IMR-90 (cell line): ENCODE results near the gene MGST2. TPM values are rescaled to one million over a fixed set of nuclear protein-coding genes. Genes with fewer than 3 reads are reported as not detected.

Experiments used
- ATAC-seq: fragments of 200-7000 bp; cut with Tn5 transposase; 2 replicates; pipeline ENCODE4 v1.9.1; 2020; ENCODE audit warnings: low read depth, mild to moderate bottlenecking, moderate library complexity
- BruUV-seq: library from RNA; stranded (reverse); fragments of 400-500 nt; replicated peaks from 2 replicates; lab custom pipeline; 2021; lab: Mats Ljungman, UMichigan
- CTCF ChIA-PET: fragments of 300-600 bp; formaldehyde crosslinking; extraction: SDS; loops from one replicate; lab custom pipeline; 2021; ENCODE audit warnings: antibody characterized with exemption; lab: Yijun Ruan, JAX
- POLR2A ChIA-PET: fragments of 300-600 bp; sonication (Branson Sonifier 250); formaldehyde crosslinking; loops from one replicate; lab custom pipeline; 2022; ENCODE audit warnings: antibody characterized with exemption; ENCODE audit not compliant: unreplicated experiment; lab: Charles Lee
- DNase-seq: peaks from one replicate; pipeline ENCODE4 v3.0.0; 2013
- H2AFZ ChIP-seq: replicated peaks from 2 replicates; pipeline ENCODE3; 2013; ENCODE audit warnings: low read length, mild to moderate bottlenecking; ENCODE audit not compliant: poor library complexity
- H2AK5ac ChIP-seq: 2 replicates; pipeline ENCODE4 v1.6.1; 2013; ENCODE audit warnings: low read depth, low read length, inconsistent platforms
- H2AK9ac ChIP-seq: replicated peaks from 2 replicates; pipeline ENCODE3; 2013; ENCODE audit warnings: mild to moderate bottlenecking, low read depth, low read length, moderate library complexity; ENCODE audit not compliant: poor library complexity
- H2BK120ac ChIP-seq: 2 replicates; pipeline ENCODE4 v1.6.1; 2013; ENCODE audit warnings: low read depth, low read length, inconsistent platforms
- H2BK15ac ChIP-seq: 3 replicates; pipeline ENCODE4 v1.6.1; 2013; ENCODE audit warnings: low read depth, low read length, inconsistent platforms
- H2BK20ac ChIP-seq: 2 replicates; pipeline ENCODE4 v1.6.1; 2013; ENCODE audit warnings: low read depth, mild to moderate bottlenecking, inconsistent platforms, low read length, moderate library complexity
- H2BK5ac ChIP-seq: 2 replicates; pipeline ENCODE4 v1.6.1; 2013; ENCODE audit warnings: mild to moderate bottlenecking, low read depth, low read length, inconsistent platforms; ENCODE audit not compliant: poor library complexity, severe bottlenecking
- H3K14ac ChIP-seq: replicated peaks from 2 replicates; pipeline ENCODE4 v1.6.1; 2013; ENCODE audit warnings: low read depth, low read length, inconsistent platforms
- H3K18ac ChIP-seq: 2 replicates; pipeline ENCODE4 v1.6.1; 2013; ENCODE audit warnings: low read depth, low read length, control low read depth
- H3K23ac ChIP-seq: 2 replicates; pipeline ENCODE4 v1.6.1; 2013; ENCODE audit warnings: low read depth, low read length, inconsistent platforms
- H3K27ac ChIP-seq: 2 replicates; pipeline ENCODE4 v1.5.1; 2013; ENCODE audit warnings: mild to moderate bottlenecking, control low read depth, low read length; ENCODE audit not compliant: insufficient read depth
- H3K27me3 ChIP-seq: 2 replicates; pipeline ENCODE4 v1.6.1; 2013; ENCODE audit warnings: low read length; ENCODE audit not compliant: control insufficient read depth, insufficient read depth
- H3K36me3 ChIP-seq: 2 replicates; pipeline ENCODE4 v1.6.1; 2013; ENCODE audit warnings: low read length, mixed read lengths; ENCODE audit not compliant: control insufficient read depth, insufficient read depth
- H3K4ac ChIP-seq: 2 replicates; pipeline ENCODE4 v1.6.1; 2013; ENCODE audit warnings: low read depth, low read length, inconsistent platforms
- H3K4me1 ChIP-seq: 2 replicates; pipeline ENCODE4 v1.6.1; 2013; ENCODE audit warnings: low read length, mixed read lengths; ENCODE audit not compliant: control insufficient read depth, insufficient read depth
- H3K4me2 ChIP-seq: 2 replicates; pipeline ENCODE4 v1.6.1; 2013; ENCODE audit warnings: low read depth, mild to moderate bottlenecking, control low read depth, low read length, moderate library complexity
- H3K4me3 ChIP-seq: 2 replicates; pipeline ENCODE4 v1.5.1; 2013; ENCODE audit warnings: low read depth, mild to moderate bottlenecking, control low read depth, low read length, moderate library complexity; ENCODE audit not compliant: insufficient read depth
- H3K56ac ChIP-seq: 2 replicates; pipeline ENCODE4 v1.6.1; 2013; ENCODE audit warnings: low read length, inconsistent platforms; ENCODE audit not compliant: insufficient read depth; ENCODE audit errors: extremely low read depth
- H3K79me1 ChIP-seq, 2 experiments: 2 replicates each; pipeline ENCODE4 v1.6.1; 2013; ENCODE audit warnings: low read length in 2 of 2, inconsistent platforms in 1 of 2, low read depth in 1 of 2
- H3K9ac ChIP-seq: 2 replicates; pipeline ENCODE4 v1.6.1; 2013; ENCODE audit warnings: low read depth, low read length, control low read depth
- H3K9me1 ChIP-seq: 2 replicates; pipeline ENCODE4 v1.6.1; 2013; ENCODE audit warnings: low read length, inconsistent platforms; ENCODE audit not compliant: insufficient read depth
- H3K9me3 ChIP-seq: 2 replicates; pipeline ENCODE4 v1.6.1; 2013; ENCODE audit warnings: low read length; ENCODE audit not compliant: control insufficient read depth, insufficient read depth
- H4K20me1 ChIP-seq: 2 replicates; pipeline ENCODE4 v1.6.1; 2013; ENCODE audit warnings: low read length, inconsistent platforms; ENCODE audit not compliant: insufficient read depth
- H4K5ac ChIP-seq: 2 replicates; pipeline ENCODE4 v1.6.1; 2013; ENCODE audit warnings: mild to moderate bottlenecking, low read depth, low read length, control low read depth
- H4K8ac ChIP-seq, 2 experiments: 2 replicates each; pipeline ENCODE4 v1.6.1; 2013; ENCODE audit warnings: low read depth in 2 of 2, low read length in 2 of 2, control low read depth in 1 of 2, inconsistent platforms in 1 of 2
- H4K91ac ChIP-seq: 2 replicates; pipeline ENCODE4 v1.6.1; 2013; ENCODE audit warnings: low read depth, low read length, inconsistent platforms; ENCODE audit not compliant: insufficient read depth
- BHLHE40 ChIP-seq: fragments of 150-350 bp; IDR thresholded peaks from 2 replicates; pipeline ENCODE4 v1.6.1; 2016; ENCODE audit warnings: mild to moderate bottlenecking, low read depth, low read length
- CEBPB ChIP-seq: IDR thresholded peaks from 2 replicates; pipeline ENCODE4 v1.6.1; 2012; ENCODE audit warnings: low read depth, low read length, improper control_type of control experiment
- CHD1 ChIP-seq: IDR thresholded peaks from 2 replicates; pipeline ENCODE4 v1.6.1; 2012; ENCODE audit warnings: low read depth, low read length, improper control_type of control experiment
- ELK1 ChIP-seq: fragments of 150-350 bp; IDR thresholded peaks from 2 replicates; pipeline ENCODE4 v1.6.1; 2016; ENCODE audit warnings: low read depth, mild to moderate bottlenecking, low read length, moderate library complexity, borderline replicate concordance
- FOS ChIP-seq: fragments of 150-350 bp; IDR thresholded peaks from 2 replicates; pipeline ENCODE4 v1.6.1; 2016; ENCODE audit warnings: low read depth, low read length
- MAFK ChIP-seq: IDR thresholded peaks from 2 replicates; pipeline ENCODE4 v1.6.1; 2012; ENCODE audit warnings: low read depth, low read length, improper control_type of control experiment
- MAZ ChIP-seq: IDR thresholded peaks from 2 replicates; pipeline ENCODE4 v1.6.1; 2012; ENCODE audit warnings: low read depth, mild to moderate bottlenecking, low read length, improper control_type of control experiment, moderate library complexity, borderline replicate concordance
- MXI1 ChIP-seq: IDR thresholded peaks from 2 replicates; pipeline ENCODE4 v1.6.1; 2012; ENCODE audit warnings: low read depth, mild to moderate bottlenecking, low read length, moderate library complexity, borderline replicate concordance
- RAD21 ChIP-seq: IDR thresholded peaks from 2 replicates; pipeline ENCODE4 v1.6.1; 2012; ENCODE audit warnings: low read length, improper control_type of control experiment
- SMC3 ChIP-seq: fragments of 150-350 bp; IDR thresholded peaks from 2 replicates; pipeline ENCODE4 v1.6.1; 2016; ENCODE audit warnings: low read depth, mild to moderate bottlenecking, antibody characterized with exemption, low read length, moderate library complexity
- WGBS, 2 experiments: methylation state at CpG; one replicate each; pipeline versions ENCODE4 v1.1.5 to v1.1.7; 2013; ENCODE audit warnings: missing lambda C conversion rate in 2 of 2; ENCODE audit not compliant: insufficient read length in 1 of 2; ENCODE audit errors: extremely low coverage in 2 of 2; 5-methylcytosine and 5-hydroxymethylcytosine counted together
- dilution Hi-C: fragments of 300-500 bp; cut with HindIII; formaldehyde crosslinking; loops from one replicate; pipeline ENCODE4 v1.14.3; 2018; ENCODE audit warnings: low sequenced_read_pairs; ENCODE audit not compliant: unreplicated experiment
- in situ Hi-C: fragments of 300-500 bp; cut with MboI; formaldehyde crosslinking; loops from 3 replicates; pipeline ENCODE4 v1.14.3; 2019; ENCODE audit warnings: low sequenced_read_pairs, inconsistent platforms, mixed read lengths
- intact Hi-C: fragments of 100-400 bp; cut with micrococcal nuclease; formaldehyde crosslinking; loops from 2 replicates; pipeline ENCODE4 v1.10.0; 2022
- polyA plus RNA-seq, 3 experiments: library from polyadenylated mRNA; depleted of rRNA; stranded (reverse); fragments of >200 nt; gene quantifications; 2 replicates each; pipeline ENCODE4 v1.2.3, GENCODE V29; 2012; ENCODE audit warnings: low replicate concordance in 1 of 3
- total RNA-seq: library from RNA; depleted of rRNA; stranded (reverse); fragments of >200 nt; gene quantifications from 2 replicates; pipeline ENCODE4 v1.2.3, GENCODE V29; 2012
- TF ChIP-seq, protein P1 (sequence below): fragments of 150-350 bp; IDR thresholded peaks from 2 replicates; pipeline ENCODE4 v1.6.1; 2017; ENCODE audit warnings: mild to moderate bottlenecking, antibody characterized with exemption, low read length, low read depth
- TF ChIP-seq, protein P2 (sequence below): conservative IDR thresholded peaks from 2 replicates; pipeline ENCODE4 v1.5.1; 2012; ENCODE audit warnings: mild to moderate bottlenecking, low read depth, low read length, improper control_type of control experiment

MGST2 gene
- total and polyA plus RNA-seq, 2 of the 4 experiments (the other 2 are of a cell fraction), result 4.8 to 10.5 TPM

- peak overlapping the region; percentile 44 for H3K18ac ChIP-seq
- peak overlapping the region; percentile 36; the same call in 1 of the 2 replicates for H2BK20ac ChIP-seq
- BruUV-seq, result no TSS peak
- H4K91ac ChIP-seq, result peak overlapping the region; percentile 22
- H3K4me2 ChIP-seq, result peak overlapping the region; percentile 93
- no peaks in the 10 kb centered on the region for H3K9me1 ChIP-seq
- H2AFZ ChIP-seq, result peak overlapping the region; percentile 93
- peak overlapping the region; percentile 57 for H4K5ac ChIP-seq
- H2AK9ac ChIP-seq, result peak overlapping the region; percentile 60
- peak overlapping the region; percentile 52 for H3K4me3 ChIP-seq
- H4K8ac ChIP-seq, result peak overlapping the region; percentile 53 to 68; a peak in 2 of 4 replicates
- peak overlapping the region; percentile 75 for H2BK120ac ChIP-seq
- H2BK5ac ChIP-seq, result no peak overlapping the region
- H4K20me1 ChIP-seq, result no peaks in the 10 kb centered on the region; the same call in 1 of the 2 replicates
- H3K9me3 ChIP-seq, result no peaks in the 10 kb centered on the region
- peak overlapping the region; percentile 77 for H3K4ac ChIP-seq
- DNase-seq (peak; percentile 75), ATAC-seq (peak; percentile 96)
- H3K9ac ChIP-seq, result peak overlapping the region; percentile 75
- 0% methylated on average over 12 of the region's 42 CpGs; no CpG with 5 or more reads in 1 of the 2 experiments for WGBS, 2 experiments
- peak overlapping the region; percentile 86 for H3K14ac ChIP-seq
- CTCF ChIA-PET, result interaction anchor here (0.7 to 1.4 kb wide), 2 partner anchors 270 to 504 kb away, joined by 3 to 5 read pairs; no protein-coding TSS in a partner anchor
- peak overlapping the region; percentile 15 for H3K27ac ChIP-seq
- dilution Hi-C loops, result no loop called here
- intact Hi-C loops, result loop anchor here (1.0 to 10.0 kb wide), 12 partner anchors 78 to 1110 kb away; no protein-coding TSS in a partner anchor
- in situ Hi-C loops, result loop anchor here (10.0 kb wide), 2 partner anchors 420 to 520 kb away; partner anchors contain the start of gene MAML3
- peak overlapping the region; percentile 44; the same call in 1 of the 2 replicates for H3K56ac ChIP-seq
- POLR2A ChIA-PET, result no interaction called here
- H3K36me3 ChIP-seq, result no peaks in the 10 kb centered on the region
- peaks cover 6% of the 10 kb centered on the region for H3K4me1 ChIP-seq
- peak; percentile 85 for TF ChIP-seq RAD21
- TF ChIP-seq, protein P1, sequence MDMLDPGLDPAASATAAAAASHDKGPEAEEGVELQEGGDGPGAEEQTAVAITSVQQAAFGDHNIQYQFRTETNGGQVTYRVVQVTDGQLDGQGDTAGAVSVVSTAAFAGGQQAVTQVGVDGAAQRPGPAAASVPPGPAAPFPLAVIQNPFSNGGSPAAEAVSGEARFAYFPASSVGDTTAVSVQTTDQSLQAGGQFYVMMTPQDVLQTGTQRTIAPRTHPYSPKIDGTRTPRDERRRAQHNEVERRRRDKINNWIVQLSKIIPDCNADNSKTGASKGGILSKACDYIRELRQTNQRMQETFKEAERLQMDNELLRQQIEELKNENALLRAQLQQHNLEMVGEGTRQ, result no peak
- TF ChIP-seq, protein P2, sequence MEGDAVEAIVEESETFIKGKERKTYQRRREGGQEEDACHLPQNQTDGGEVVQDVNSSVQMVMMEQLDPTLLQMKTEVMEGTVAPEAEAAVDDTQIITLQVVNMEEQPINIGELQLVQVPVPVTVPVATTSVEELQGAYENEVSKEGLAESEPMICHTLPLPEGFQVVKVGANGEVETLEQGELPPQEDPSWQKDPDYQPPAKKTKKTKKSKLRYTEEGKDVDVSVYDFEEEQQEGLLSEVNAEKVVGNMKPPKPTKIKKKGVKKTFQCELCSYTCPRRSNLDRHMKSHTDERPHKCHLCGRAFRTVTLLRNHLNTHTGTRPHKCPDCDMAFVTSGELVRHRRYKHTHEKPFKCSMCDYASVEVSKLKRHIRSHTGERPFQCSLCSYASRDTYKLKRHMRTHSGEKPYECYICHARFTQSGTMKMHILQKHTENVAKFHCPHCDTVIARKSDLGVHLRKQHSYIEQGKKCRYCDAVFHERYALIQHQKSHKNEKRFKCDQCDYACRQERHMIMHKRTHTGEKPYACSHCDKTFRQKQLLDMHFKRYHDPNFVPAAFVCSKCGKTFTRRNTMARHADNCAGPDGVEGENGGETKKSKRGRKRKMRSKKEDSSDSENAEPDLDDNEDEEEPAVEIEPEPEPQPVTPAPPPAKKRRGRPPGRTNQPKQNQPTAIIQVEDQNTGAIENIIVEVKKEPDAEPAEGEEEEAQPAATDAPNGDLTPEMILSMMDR, result peak; percentile 77
- TF ChIP-seq CHD1, result 0 out of 2 replicates have a peak, but pooled peaks have one; percentile 48
- TF ChIP-seq MAZ, result peak; percentile 96; the same call in 1 of the 2 replicates
- peak; percentile 59 for TF ChIP-seq SMC3
- 0 out of 2 replicates have a peak, but pooled peaks have one; percentile 0 for TF ChIP-seq CEBPB
- no peak for TF ChIP-seq MXI1
- TF ChIP-seq ELK1, result no peak
- no peak for TF ChIP-seq MAFK
- no peak for TF ChIP-seq FOS
- TF ChIP-seq BHLHE40, result peak; percentile 3; the same call in 1 of the 2 replicates
- H2AK5ac ChIP-seq, result peak overlapping the region; percentile 57; the same call in 1 of the 2 replicates
- H3K27me3 ChIP-seq, result no peaks in the 10 kb centered on the region
- no peak overlapping the region for H2BK15ac ChIP-seq
- H3K23ac ChIP-seq, result peak overlapping the region; percentile 73
- H3K79me1 ChIP-seq, result no peaks in the 10 kb centered on the region
Observed at GRCh38 chr4:139734875-139735380, 69.3 kb downstream of the MGST2 start.
